Osteoblast (primary cell): ENCODE measurements around the gene CARD10. TPM values are rescaled to one million over a fixed set of nuclear protein-coding genes. Genes with fewer than 3 reads are reported as not detected.
A peak's percentile ranks its signal among the peaks of the same experiment; 100 is the strongest.
"Not testable (repeated sequence)": the region's sequence is repeated elsewhere in the genome, so short reads cannot be mapped to it uniquely, and the experiment has no call there.

ENCODE experiments used
- DNase-seq: peaks from one replicate; pipeline ENCODE4 v3.0.0; 2011; ENCODE audit warnings: low spot score, mixed read lengths; ENCODE audit not compliant: insufficient read length; ENCODE audit errors: missing footprints
- H2AFZ ChIP-seq: 2 replicates; pipeline ENCODE4 v1.6.0; 2011; ENCODE audit warnings: mild to moderate bottlenecking, low read length
- H3K27ac ChIP-seq: 2 replicates; pipeline ENCODE4 v1.5.1; 2011; ENCODE audit warnings: mild to moderate bottlenecking, low read depth, low read length, moderate library complexity
- H3K27me3 ChIP-seq: 2 replicates; pipeline ENCODE4 v1.6.0; 2012; ENCODE audit warnings: mild to moderate bottlenecking, control low read depth, inconsistent platforms, low read length, moderate library complexity; ENCODE audit not compliant: insufficient read depth
- H3K36me3 ChIP-seq: 2 replicates; pipeline ENCODE4 v1.5.1; 2011; ENCODE audit warnings: mild to moderate bottlenecking, low read length, control low read depth, moderate library complexity; ENCODE audit not compliant: insufficient read depth
- H3K4me1 ChIP-seq: 2 replicates; pipeline ENCODE4 v1.5.1; 2011; ENCODE audit warnings: mild to moderate bottlenecking, low read length, control low read depth, moderate library complexity; ENCODE audit not compliant: insufficient read depth
- H3K4me2 ChIP-seq: 2 replicates; pipeline ENCODE4 v1.6.0; 2011; ENCODE audit warnings: mild to moderate bottlenecking, low read length; ENCODE audit not compliant: insufficient read depth
- H3K4me3 ChIP-seq: fragments of 200-600 bp; sonication (generic); 3 replicates; pipeline ENCODE4 v1.5.1; 2012; ENCODE audit warnings: mild to moderate bottlenecking, low read length, inconsistent platforms; ENCODE audit not compliant: insufficient read depth
- H3K79me2 ChIP-seq: 2 replicates; pipeline ENCODE4 v1.6.0; 2012; ENCODE audit warnings: mild to moderate bottlenecking, low read length, control low read depth, inconsistent platforms; ENCODE audit not compliant: insufficient read depth
- H3K9me3 ChIP-seq: 2 replicates; pipeline ENCODE4 v1.5.1; 2011; ENCODE audit warnings: low read depth, low read length, control low read depth
- H4K20me1 ChIP-seq: 2 replicates; pipeline ENCODE4 v1.6.0; 2012; ENCODE audit warnings: mild to moderate bottlenecking, low read length, control low read depth; ENCODE audit not compliant: insufficient read depth
- CTCF ChIP-seq: IDR thresholded peaks from 2 replicates; pipeline ENCODE4 v1.5.1; 2011; ENCODE audit warnings: mild to moderate bottlenecking, low read depth, low read length, moderate library complexity; ENCODE audit errors: extremely low read depth
- total RNA-seq: library from RNA; depleted of rRNA; stranded (reverse); fragments of >200 nt; gene quantifications from 2 replicates; pipeline ENCODE4 v1.2.3, GENCODE V29; 2012

CARD10 gene
- total RNA-seq, 1 donor, result 11.9 TPM

GRCh38 chr22:37544955-37545702 is 25.9 kb upstream of the CARD10 start:
- Histone ChIP-seq H3K4me1 (peaks cover 44% of the 10 kb centered on the region), H3K4me3 (peak overlapping the region; percentile 57), H3K79me2 (no peaks in the 10 kb centered on the region), H2AFZ (no peak overlapping the region), H3K27ac (peak overlapping the region; percentile 52), H3K36me3 (no peaks in the 10 kb centered on the region), H3K9me3 (no peaks in the 10 kb centered on the region), H4K20me1 (no peaks in the 10 kb centered on the region), H3K27me3 (no peaks in the 10 kb centered on the region), H3K4me2 (peak overlapping the region; percentile 76)
- TF ChIP-seq CTCF, result peak; percentile 91
- peak; percentile 92 for DNase-seq

GRCh38 chr22:37542959-37543358 is 23.7 kb upstream of the CARD10 start:
- H3K79me2 ChIP-seq, result no peaks in the 10 kb centered on the region
- no peaks in the 10 kb centered on the region for H3K9me3 ChIP-seq
- H3K27me3 ChIP-seq, result no peaks in the 10 kb centered on the region
- peaks cover 37% of the 10 kb centered on the region for H3K4me1 ChIP-seq
- no peak for TF ChIP-seq CTCF
- no peak overlapping the region for H3K27ac ChIP-seq
- H2AFZ ChIP-seq, result no peak overlapping the region
- no peak overlapping the region for H3K4me3 ChIP-seq
- DNase-seq, result no peak
- no peaks in the 10 kb centered on the region for H4K20me1 ChIP-seq
- no peaks in the 10 kb centered on the region for H3K36me3 ChIP-seq
- H3K4me2 ChIP-seq, result no peak overlapping the region

GRCh38 chr22:37542416-37542815 is 23.2 kb upstream of the CARD10 start:
- not testable (repeated sequence) for H2AFZ ChIP-seq
- peak overlapping the region; percentile 58 for H3K4me2 ChIP-seq

GRCh38 chr22:37539790-37540189 is 20.6 kb upstream of the CARD10 start:
- H3K9me3 ChIP-seq, DNase-seq: not testable (repeated sequence)

More at GRCh38 chr22:37542416-37542815, 23.2 kb upstream of the CARD10 start:
- H3K9me3 ChIP-seq, H4K20me1 ChIP-seq, H3K36me3 ChIP-seq, H3K79me2 ChIP-seq, H3K4me3 ChIP-seq, H3K27ac ChIP-seq, H3K27me3 ChIP-seq: not testable (repeated sequence)
- peak; percentile 10 for DNase-seq
- peaks cover 35% of the 10 kb centered on the region for H3K4me1 ChIP-seq

GRCh38 chr22:37538590-37539357 is 19.6 kb upstream of the CARD10 start:
- Histone ChIP-seq H3K36me3 (no peaks in the 10 kb centered on the region), H3K27me3 (no peaks in the 10 kb centered on the region), H3K27ac (no peak overlapping the region), H3K4me3 (no peak overlapping the region), H4K20me1 (no peaks in the 10 kb centered on the region), H3K4me1 (peaks cover 22% of the 10 kb centered on the region), H2AFZ (peak overlapping the region; percentile 84), H3K4me2 (peak overlapping the region; percentile 43), H3K9me3 (no peaks in the 10 kb centered on the region), H3K79me2 (no peaks in the 10 kb centered on the region)
- DNase-seq, result peak; percentile 94
- peak; percentile 96 for TF ChIP-seq CTCF

More at GRCh38 chr22:37539790-37540189, 20.6 kb upstream of the CARD10 start:
- not testable (repeated sequence) for H4K20me1 ChIP-seq, H2AFZ ChIP-seq, H3K4me2 ChIP-seq, H3K27me3 ChIP-seq, H3K36me3 ChIP-seq, H3K79me2 ChIP-seq, H3K27ac ChIP-seq, H3K4me3 ChIP-seq
- peaks cover 14% of the 10 kb centered on the region for H3K4me1 ChIP-seq
